Astrocyte (in vitro differentiated cells and primary cell): ENCODE data around the gene CRYGN. TPM values are rescaled to one million over a fixed set of nuclear protein-coding genes. Genes with fewer than 3 reads are reported as not detected.

Experiments
- DNase-seq: peaks from one replicate; pipeline ENCODE4 v3.0.0-alpha.2; 2010; ENCODE audit warnings: low read depth
- FAIRE-seq: peaks from 2 replicates; lab custom pipeline; 2011; peaks lifted over from hg19 to GRCh38; lab: Jason Lieb, UNC
- H2AFZ ChIP-seq: 2 replicates; pipeline ENCODE4 v1.6.0; 2012; ENCODE audit warnings: low read depth, low read length, inconsistent platforms
- H3K27ac ChIP-seq: 2 replicates; pipeline ENCODE4 v1.5.1; 2011; ENCODE audit warnings: low read depth, low read length, inconsistent platforms
- H3K27me3 ChIP-seq: 2 replicates; pipeline ENCODE4 v1.6.0; 2011; ENCODE audit warnings: low read length, inconsistent platforms; ENCODE audit not compliant: insufficient read depth
- H3K36me3 ChIP-seq: 2 replicates; pipeline ENCODE4 v1.5.1; 2011; ENCODE audit warnings: low read length, inconsistent platforms; ENCODE audit not compliant: insufficient read depth
- H3K4me1 ChIP-seq: 2 replicates; pipeline ENCODE4 v1.5.1; 2011; ENCODE audit warnings: low read length, inconsistent platforms; ENCODE audit not compliant: insufficient read depth
- H3K4me2 ChIP-seq: 2 replicates; pipeline ENCODE4 v1.6.0; 2012; ENCODE audit warnings: low read length, inconsistent platforms
- H3K4me3 ChIP-seq: 2 replicates; pipeline ENCODE4 v1.5.1; 2011; ENCODE audit warnings: low read depth, mild to moderate bottlenecking, low read length, inconsistent platforms; ENCODE audit not compliant: insufficient read depth
- H3K79me2 ChIP-seq: 2 replicates; pipeline ENCODE4 v1.6.0; 2012; ENCODE audit warnings: mild to moderate bottlenecking, low read length, inconsistent platforms; ENCODE audit not compliant: insufficient read depth
- H3K9ac ChIP-seq: 2 replicates; pipeline ENCODE4 v1.6.0; 2012; ENCODE audit warnings: mild to moderate bottlenecking, low read length, inconsistent platforms
- H3K9me3 ChIP-seq: 2 replicates; pipeline ENCODE4 v1.5.1; 2012; ENCODE audit warnings: low read depth, mild to moderate bottlenecking, low read length, inconsistent platforms; ENCODE audit not compliant: insufficient read depth
- H4K20me1 ChIP-seq: 2 replicates; pipeline ENCODE4 v1.6.0; 2012; ENCODE audit warnings: low read length, inconsistent platforms; ENCODE audit not compliant: insufficient read depth
- H3K27ac Mint-ChIP-seq: one replicate; pipeline ENCODE4 v1.8.0; 2021; ENCODE audit warnings: mild to moderate bottlenecking, mixed read lengths; ENCODE audit not compliant: unreplicated experiment
- H3K27me3 Mint-ChIP-seq: one replicate; pipeline ENCODE4 v1.8.0; 2021; ENCODE audit warnings: low read depth, mixed read lengths; ENCODE audit not compliant: unreplicated experiment
- H3K36me3 Mint-ChIP-seq: one replicate; pipeline ENCODE4 v1.8.0; 2021; ENCODE audit warnings: low read depth, mixed read lengths; ENCODE audit not compliant: unreplicated experiment
- H3K4me1 Mint-ChIP-seq: one replicate; pipeline ENCODE4 v1.8.0; 2021; ENCODE audit warnings: low read depth, mixed read lengths; ENCODE audit not compliant: unreplicated experiment
- H3K4me3 Mint-ChIP-seq: one replicate; pipeline ENCODE4 v1.8.0; 2021; ENCODE audit warnings: mild to moderate bottlenecking, moderate library complexity, mixed read lengths; ENCODE audit not compliant: unreplicated experiment
- H3K9me3 Mint-ChIP-seq: one replicate; pipeline ENCODE4 v1.8.0; 2021; ENCODE audit warnings: mild to moderate bottlenecking, mixed read lengths; ENCODE audit not compliant: unreplicated experiment
- EZH2 ChIP-seq: IDR thresholded peaks from 2 replicates; pipeline ENCODE4 v1.6.1; 2012; ENCODE audit warnings: mild to moderate bottlenecking, low read length, inconsistent platforms; ENCODE audit not compliant: insufficient read depth
- total RNA-seq: library from RNA; stranded (reverse); gene quantifications from 2 replicates; pipeline ENCODE4 v1.2.1, GENCODE V29; 2021
- TF ChIP-seq, protein P1 (sequence below): IDR thresholded peaks from 2 replicates; pipeline ENCODE4 v1.5.1; 2011; ENCODE audit warnings: low read depth, mild to moderate bottlenecking, inconsistent platforms, low read length, moderate library complexity; ENCODE audit not compliant: insufficient read depth

The CRYGN gene
- total RNA-seq, 1 donor from 2014 or later: not detected

GRCh38 chr7:151429560-151430331 is 10.2 kb downstream of the CRYGN start:
- Histone ChIP-seq H3K9me3 (no peaks in the 10 kb centered on the region), H3K27me3 (no peaks in the 10 kb centered on the region), H3K27ac (peak overlapping the region; percentile 32), H2AFZ (no peak overlapping the region), H3K9ac (no peak overlapping the region), H3K4me2 (no peak overlapping the region), H3K4me3 (no peak overlapping the region), H3K36me3 (no peaks in the 10 kb centered on the region), H3K4me1 (peaks cover 39% of the 10 kb centered on the region), H4K20me1 (no peaks in the 10 kb centered on the region), H3K79me2 (no peaks in the 10 kb centered on the region)
- Mint-ChIP-seq H3K4me3 (no peak overlapping the region), H3K27me3 (peaks cover 17% of the 10 kb centered on the region), H3K36me3 (peaks cover 1% of the 10 kb centered on the region), H3K27ac (no peak overlapping the region), H3K4me1 (peaks cover 28% of the 10 kb centered on the region), H3K9me3 (no peaks in the 10 kb centered on the region)
- FAIRE-seq: no peak
- DNase-seq: no peak
- TF ChIP-seq, protein P1, sequence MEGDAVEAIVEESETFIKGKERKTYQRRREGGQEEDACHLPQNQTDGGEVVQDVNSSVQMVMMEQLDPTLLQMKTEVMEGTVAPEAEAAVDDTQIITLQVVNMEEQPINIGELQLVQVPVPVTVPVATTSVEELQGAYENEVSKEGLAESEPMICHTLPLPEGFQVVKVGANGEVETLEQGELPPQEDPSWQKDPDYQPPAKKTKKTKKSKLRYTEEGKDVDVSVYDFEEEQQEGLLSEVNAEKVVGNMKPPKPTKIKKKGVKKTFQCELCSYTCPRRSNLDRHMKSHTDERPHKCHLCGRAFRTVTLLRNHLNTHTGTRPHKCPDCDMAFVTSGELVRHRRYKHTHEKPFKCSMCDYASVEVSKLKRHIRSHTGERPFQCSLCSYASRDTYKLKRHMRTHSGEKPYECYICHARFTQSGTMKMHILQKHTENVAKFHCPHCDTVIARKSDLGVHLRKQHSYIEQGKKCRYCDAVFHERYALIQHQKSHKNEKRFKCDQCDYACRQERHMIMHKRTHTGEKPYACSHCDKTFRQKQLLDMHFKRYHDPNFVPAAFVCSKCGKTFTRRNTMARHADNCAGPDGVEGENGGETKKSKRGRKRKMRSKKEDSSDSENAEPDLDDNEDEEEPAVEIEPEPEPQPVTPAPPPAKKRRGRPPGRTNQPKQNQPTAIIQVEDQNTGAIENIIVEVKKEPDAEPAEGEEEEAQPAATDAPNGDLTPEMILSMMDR: no peak
- TF ChIP-seq EZH2: no peak

DNA sequence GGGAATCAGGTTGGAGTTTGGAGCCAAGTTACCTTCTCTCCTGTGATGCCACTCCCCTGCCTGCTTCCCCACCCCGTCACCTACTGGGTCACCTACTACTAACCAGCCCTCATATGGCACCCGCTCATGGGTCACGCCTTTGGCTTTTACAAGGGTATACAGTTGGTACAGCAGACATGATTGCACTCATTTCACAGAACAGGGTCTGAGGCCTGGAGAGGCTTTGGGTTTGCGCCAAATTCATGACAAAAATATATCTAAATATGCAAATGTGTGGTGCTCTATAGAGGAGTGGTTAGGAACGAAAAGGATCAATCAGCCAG is 10.7 kb downstream of the CRYGN start:
- Mint-ChIP-seq H3K27ac (no peak overlapping the region), H3K4me1 (peaks cover 28% of the 10 kb centered on the region), H3K27me3 (peaks cover 18% of the 10 kb centered on the region), H3K4me3 (no peak overlapping the region), H3K36me3 (peaks cover 1% of the 10 kb centered on the region), H3K9me3 (no peaks in the 10 kb centered on the region)
- H2AFZ ChIP-seq: no peak overlapping the region
- TF ChIP-seq, protein P1: no peak
- no peak for TF ChIP-seq EZH2
- no peaks in the 10 kb centered on the region for H4K20me1 ChIP-seq
- no peak for FAIRE-seq
- DNase-seq: no peak
- peak overlapping the region; percentile 28 for H3K9ac ChIP-seq
- H3K36me3 ChIP-seq: no peaks in the 10 kb centered on the region
- H3K4me1 ChIP-seq: peaks cover 39% of the 10 kb centered on the region
- no peaks in the 10 kb centered on the region for H3K27me3 ChIP-seq
- H3K4me3 ChIP-seq: no peak overlapping the region
- H3K79me2 ChIP-seq: no peaks in the 10 kb centered on the region
- no peak overlapping the region for H3K4me2 ChIP-seq
- H3K27ac ChIP-seq: peak overlapping the region; percentile 32
- H3K9me3 ChIP-seq: no peaks in the 10 kb centered on the region
